CD4-positive, alpha-beta T cell treated with Interleukin-17A for 4 hours (primary cell): ENCODE data around the gene ADAM23.

Experiments used
- DNase-seq: peaks from one replicate; pipeline ENCODE4 v3.0.0-alpha.2; 2020; ENCODE audit warnings: mixed read lengths

The ADAM23 gene

DNA sequence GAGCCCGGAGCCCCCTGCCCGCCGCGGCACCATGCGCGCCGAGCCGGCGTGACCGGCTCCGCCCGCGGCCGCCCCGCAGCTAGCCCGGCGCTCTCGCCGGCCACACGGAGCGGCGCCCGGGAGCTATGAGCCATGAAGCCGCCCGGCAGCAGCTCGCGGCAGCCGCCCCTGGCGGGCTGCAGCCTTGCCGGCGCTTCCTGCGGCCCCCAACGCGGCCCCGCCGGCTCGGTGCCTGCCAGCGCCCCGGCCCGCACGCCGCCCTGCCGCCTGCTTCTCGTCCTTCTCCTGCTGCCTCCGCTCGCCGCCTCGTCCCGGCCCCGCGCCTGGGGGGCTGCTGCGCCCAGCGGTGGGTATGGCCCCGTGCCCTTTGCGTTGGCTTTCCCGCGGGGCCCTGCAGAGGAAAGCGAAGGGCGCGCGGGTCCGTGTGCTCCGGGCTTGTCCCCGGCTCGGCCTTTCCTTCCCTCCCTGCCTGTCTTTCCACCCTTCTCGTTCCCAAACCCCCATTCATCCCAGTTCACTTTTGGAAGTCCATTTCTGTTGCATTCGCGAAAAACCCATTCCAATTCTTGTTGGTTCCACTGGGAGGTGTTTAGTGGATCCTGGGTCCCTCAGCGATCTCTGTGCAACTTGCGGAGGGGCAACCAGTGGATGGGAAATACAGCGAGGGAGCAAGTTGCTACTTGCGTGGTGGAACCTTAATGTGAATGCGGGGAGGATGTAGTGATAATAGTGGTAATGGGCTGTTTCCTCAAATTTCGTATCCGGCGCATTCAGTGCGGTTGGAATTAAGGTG is 599 bp downstream of the ADAM23 start:
- DNase-seq, result no peak

GRCh38 chr2:206445948-206446347 is 2.6 kb downstream of the ADAM23 start:
- DNase-seq, result no peak

- no peak for DNase-seq
Observed at GRCh38 chr2:206452242-206452641, 8.9 kb downstream of the ADAM23 start.

DNA sequence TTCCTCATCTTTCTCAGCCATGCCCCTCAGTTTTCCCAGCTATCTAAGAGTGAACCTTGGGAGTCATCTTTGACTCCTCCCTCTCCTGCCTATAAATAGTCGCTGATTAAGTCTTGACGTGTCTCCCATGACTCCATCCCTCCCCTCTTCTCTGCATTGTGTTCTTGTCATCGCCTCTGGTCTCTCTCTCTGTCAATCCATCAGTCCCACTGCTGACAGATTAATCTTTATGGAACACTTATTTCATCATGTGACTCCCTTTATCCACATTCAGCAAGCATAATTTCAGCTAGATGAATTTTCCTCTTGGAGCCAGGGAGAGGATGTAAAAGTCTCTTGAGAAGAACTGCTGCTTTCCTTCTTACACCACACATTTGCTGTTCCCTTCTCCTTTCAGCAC is 9.4 kb downstream of the ADAM23 start:
- no peak for DNase-seq

- DNase-seq, result no peak
Observed at GRCh38 chr2:206456078-206456754, 12.9 kb downstream of the ADAM23 start.

- no peak for DNase-seq
Observed at GRCh38 chr2:206457188-206457634, 13.9 kb downstream of the ADAM23 start.

DNA sequence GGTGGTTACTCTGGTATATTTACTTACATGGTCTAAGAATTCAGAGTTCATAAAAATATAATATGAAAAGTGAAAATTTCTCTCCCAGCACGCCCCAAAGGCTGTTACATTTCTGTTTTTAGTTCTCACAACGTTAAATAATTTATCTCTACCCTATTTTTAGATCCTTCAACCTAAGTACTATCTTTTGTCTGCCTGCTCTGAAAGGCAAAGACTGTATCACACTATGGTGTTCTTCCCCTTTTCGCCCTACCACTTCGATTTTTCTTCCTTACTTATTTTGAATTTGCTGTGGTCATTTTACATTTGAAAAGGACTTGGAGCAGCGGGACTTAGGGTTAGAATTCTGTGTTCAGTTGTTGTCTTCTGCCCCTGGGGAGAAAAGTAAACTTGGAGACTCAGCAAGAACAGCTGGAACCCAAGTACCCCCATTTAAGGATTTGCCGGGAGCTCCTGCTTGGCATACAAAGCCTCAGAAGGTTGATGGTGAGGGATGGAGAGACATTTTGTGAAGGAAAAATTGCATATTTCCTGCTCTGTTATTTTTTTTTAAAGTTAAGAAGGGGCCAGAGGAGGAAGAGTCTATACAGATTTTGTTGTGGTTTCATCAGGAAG is 19.0 kb downstream of the ADAM23 start:
- no peak for DNase-seq

- DNase-seq, result no peak
Observed at GRCh38 chr2:206463685-206464084, 20.4 kb downstream of the ADAM23 start.

GRCh38 chr2:206464597-206464996 is 21.3 kb downstream of the ADAM23 start:
- DNase-seq, result no peak

- DNase-seq, result no peak
Observed at GRCh38 chr2:206471524-206472062, 28.3 kb downstream of the ADAM23 start.

DNA sequence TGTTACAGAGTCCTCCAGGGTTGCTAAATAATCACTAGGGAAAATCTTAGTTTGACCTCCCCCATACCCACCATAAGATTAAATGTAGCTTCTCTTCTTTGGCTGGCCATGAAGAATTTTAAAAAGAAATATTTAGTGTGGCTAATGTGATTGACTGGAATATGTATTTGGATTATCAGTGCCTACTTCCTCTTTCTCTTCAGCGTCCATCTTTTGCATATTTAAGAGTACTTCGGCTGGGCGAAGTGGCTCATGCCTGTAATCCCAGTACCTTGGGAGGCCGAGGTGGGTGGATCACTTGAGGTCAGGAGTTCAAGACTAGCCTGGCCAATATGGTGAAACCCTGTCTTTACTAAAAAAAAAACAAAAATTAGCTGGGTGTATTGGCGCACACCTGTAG is 28.8 kb downstream of the ADAM23 start:
- no peak for DNase-seq

DNA sequence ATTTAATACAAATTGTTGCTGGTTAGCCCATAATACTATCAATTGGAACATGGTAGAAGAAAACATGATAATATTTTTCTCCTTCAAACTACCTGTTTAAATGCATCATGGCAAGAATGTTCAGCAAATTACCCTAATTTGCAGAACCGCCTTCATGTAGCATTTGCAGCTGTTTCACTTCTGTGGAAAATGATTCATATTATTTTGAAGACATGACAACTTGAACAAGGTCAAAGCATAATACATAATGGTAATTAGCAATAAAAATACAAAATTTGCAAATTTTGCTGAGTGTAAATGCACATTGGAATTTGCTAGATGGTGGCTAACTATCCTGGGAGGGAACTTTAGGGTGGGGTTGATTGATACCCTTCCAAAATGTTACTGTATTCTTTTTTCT is 30.8 kb downstream of the ADAM23 start:
- no peak for DNase-seq

- no peak for DNase-seq
Observed at GRCh38 chr2:206477296-206477695, 34.0 kb downstream of the ADAM23 start.

- no peak for DNase-seq
Observed at GRCh38 chr2:206478340-206478739, 35.0 kb downstream of the ADAM23 start.

DNA sequence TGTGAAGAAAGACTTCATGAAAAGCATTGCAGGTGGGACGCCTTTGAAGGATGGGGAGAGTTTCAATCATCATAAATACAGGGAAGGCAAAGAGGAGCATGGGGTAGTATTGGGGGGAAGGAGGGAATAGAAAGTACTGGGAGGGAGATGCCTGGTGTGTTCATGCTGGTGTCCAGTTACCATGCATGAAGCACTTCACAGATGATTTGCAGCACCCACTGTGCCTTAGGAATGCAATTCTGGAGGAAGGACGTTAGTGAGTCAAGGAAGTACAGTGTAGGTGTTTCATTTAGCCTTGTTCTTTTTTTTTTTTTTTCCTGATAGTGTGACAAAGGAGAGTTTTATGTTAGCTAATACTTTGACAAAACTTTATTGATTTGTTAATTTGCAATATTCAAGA is 36.8 kb downstream of the ADAM23 start:
- DNase-seq, result no peak

GRCh38 chr2:206480620-206481019 is 37.3 kb downstream of the ADAM23 start:
- no peak for DNase-seq

- DNase-seq, result no peak
Observed at GRCh38 chr2:206481056-206481455, 37.7 kb downstream of the ADAM23 start.

- DNase-seq, result no peak
Observed at GRCh38 chr2:206482123-206482522, 38.8 kb downstream of the ADAM23 start.

DNA sequence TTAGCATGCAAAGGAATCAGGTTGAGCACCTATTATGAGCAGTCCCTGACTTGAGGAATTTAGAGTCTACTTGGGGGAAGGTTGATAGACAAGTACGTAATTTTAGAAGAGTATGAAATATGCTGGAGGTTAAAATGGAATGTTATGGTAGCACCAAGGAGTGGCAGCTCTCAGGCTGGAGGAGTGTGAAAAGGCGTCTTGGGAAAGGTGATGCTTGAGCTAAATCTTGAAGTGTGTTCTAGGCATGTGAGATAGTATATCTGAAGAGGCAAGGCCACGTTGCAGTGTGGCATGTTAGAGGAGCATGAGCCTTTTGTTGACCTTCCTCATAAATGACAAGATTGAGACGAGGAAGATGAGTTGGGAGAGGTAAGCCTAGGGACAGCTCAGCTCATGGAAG is 39.3 kb downstream of the ADAM23 start:
- DNase-seq, result no peak

DNA sequence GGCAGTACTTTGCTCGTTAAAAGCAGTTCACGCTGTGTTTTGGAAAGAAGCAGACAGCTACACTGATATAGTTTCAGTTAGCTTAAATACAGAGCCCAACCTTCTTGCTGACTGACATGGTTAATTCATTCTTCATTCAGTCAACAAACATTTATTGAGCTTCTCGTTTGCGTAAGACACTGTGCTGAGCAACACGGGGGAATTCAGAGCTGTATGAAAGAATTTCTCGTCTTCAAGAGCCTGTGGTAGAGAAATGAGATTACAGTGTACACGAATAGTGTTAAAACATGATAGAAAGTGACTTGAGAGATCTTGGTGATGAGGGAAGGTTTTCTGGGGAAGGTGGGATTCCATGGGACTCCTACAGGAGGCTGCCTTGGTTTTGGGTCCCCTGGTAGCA is 44.7 kb downstream of the ADAM23 start:
- DNase-seq, result no peak

DNA sequence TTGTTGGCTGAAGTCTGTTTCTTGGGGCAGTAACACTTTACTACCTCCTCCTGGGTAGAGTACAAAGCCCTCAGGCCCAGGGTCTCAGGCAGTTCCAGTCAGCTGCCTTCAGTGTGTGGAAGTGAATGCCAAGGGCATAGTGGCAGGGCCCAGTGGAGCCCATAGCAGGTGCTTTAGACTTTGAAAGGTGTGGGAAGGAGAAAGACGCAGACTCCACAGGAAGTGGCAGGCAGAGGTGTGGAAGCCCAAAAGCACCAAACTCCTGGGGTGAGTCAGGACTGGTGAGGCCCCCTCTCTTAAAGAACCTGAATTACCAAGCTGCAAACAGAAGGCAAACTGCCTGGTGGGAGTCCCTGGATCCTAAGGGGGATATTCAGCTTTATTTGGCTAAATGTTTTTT is 45.3 kb downstream of the ADAM23 start:
- no peak for DNase-seq

- no peak for DNase-seq
Observed at GRCh38 chr2:206494061-206494460, 50.7 kb downstream of the ADAM23 start.

DNA sequence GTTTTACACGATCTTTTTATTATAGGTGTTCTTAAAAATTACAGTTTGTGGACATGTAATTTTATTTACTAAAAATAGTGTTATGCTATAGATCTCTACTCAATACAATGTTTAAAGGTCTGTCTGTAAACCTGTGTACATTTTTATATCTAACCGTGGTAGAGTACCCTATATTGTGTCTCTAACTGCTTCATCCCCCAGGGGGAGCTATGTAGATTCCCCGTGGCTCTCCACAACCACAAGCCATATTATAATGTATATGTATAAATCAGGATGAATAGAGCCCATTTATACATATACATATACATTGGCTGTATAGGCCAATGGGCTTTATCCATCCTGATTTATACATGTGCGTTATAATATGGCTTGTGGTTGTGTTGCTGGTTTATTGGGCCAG is 59.4 kb downstream of the ADAM23 start:
- no peak for DNase-seq

DNA sequence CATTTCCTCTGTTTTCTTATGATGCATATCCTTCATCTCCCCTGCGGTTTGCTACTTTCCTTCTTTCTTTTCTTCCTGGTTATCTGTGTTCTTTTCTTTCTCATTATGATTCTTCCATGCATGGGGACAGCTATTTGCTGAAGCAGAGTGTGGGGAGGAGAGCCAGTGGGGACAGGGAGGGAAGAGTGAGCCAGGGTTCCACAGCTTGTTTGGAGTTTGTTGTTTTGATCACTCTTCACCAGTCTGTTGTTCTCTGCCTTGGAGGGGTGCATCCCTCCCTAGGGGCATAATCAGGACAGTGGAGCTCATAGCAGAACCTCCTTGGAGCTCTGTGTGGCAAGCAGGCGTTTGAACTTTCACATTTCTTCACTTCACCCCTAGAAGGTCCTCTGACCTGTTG is 68.0 kb downstream of the ADAM23 start:
- no peak for DNase-seq
